ENCODE data around the gene MCAT. TPM values are rescaled to one million over a fixed set of nuclear protein-coding genes. Genes with fewer than 3 reads are reported as not detected.

MCAT gene
- total RNA-seq, 1 donor from 2014 or later, result 15.5 TPM

- ATAC-seq (no peak), DNase-seq (ENCODE audit: missing footprints) (no peak)
- intact Hi-C loops (cut with DNase I), result no loop called here
Observed at GRCh38 chr22:43174941-43175531, 31.8 kb upstream of the MCAT start.

- intact Hi-C loops (cut with DNase I), result no loop called here
- ATAC-seq, result no peak
- no peak for DNase-seq (ENCODE audit: missing footprints)
Observed at GRCh38 chr22:43173976-43174720, 30.9 kb upstream of the MCAT start.

DNA sequence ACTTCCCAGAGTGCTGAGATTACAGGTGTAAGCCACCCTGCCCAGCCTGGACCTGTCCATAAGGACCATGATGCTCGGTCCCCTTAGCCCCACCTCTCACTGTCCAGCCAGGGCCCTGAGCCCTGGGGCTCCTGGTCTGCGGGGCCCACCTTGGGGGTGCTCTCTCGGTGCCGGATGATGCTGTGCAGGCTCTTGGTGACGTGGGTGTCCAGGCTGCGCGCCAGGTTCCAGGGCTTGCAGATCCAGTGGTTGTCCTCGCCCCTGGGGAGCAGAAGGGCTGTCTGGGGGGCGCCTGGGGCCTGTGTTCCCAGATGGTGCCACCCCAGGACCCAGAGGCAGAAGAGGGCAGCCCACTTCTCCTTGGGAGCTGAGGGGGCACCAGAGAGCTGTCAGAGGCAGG lies 30.4 kb upstream of the MCAT start:
- intact Hi-C loops (cut with DNase I), result no loop called here
- ATAC-seq (no peak), DNase-seq (ENCODE audit: missing footprints) (no peak)

GRCh38 chr22:43172191-43172590 lies 29.0 kb upstream of the MCAT start:
- intact Hi-C loops (cut with DNase I), result no loop called here
- DNase-seq (ENCODE audit: missing footprints) (no peak), ATAC-seq (no peak)

DNA sequence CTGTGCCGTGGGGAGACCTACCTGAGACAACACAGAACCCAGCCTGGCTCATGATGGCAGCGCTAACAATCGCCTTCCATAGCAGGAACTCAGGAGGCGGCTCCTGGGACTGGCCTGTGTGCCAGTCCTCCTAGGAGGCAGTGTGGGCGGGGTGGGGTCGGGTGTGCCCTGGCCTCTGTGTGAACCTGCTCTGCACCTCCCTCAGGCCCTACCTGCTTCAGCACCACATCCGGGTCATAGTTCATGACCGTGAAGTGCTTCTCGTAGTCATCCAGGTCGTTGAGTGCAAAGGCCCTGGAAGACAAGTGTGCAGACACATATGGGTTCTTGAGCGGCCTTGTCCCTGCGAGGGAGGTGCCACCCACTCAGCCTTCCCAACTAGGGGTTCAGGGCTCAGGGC lies 28.4 kb upstream of the MCAT start:
- no peak for DNase-seq (ENCODE audit: missing footprints)
- intact Hi-C loops (cut with DNase I), result no loop called here

GRCh38 chr22:43171019-43171491 lies 27.9 kb upstream of the MCAT start:
- intact Hi-C loops (cut with DNase I), result no loop called here
- DNase-seq (ENCODE audit: missing footprints) (no peak), ATAC-seq (no peak)

More for the DNA sequence above, 28.4 kb upstream of the MCAT start:
- no peak for ATAC-seq

GRCh38 chr22:43170131-43170480 lies 26.9 kb upstream of the MCAT start:
- ATAC-seq, result no peak
- DNase-seq (ENCODE audit: missing footprints), result no peak
- intact Hi-C loops (cut with DNase I), result no loop called here

GRCh38 chr22:43169310-43170130 lies 26.3 kb upstream of the MCAT start:
- intact Hi-C loops (cut with DNase I), result no loop called here
- ATAC-seq (no peak), DNase-seq (ENCODE audit: missing footprints) (peak; percentile 28)

DNA sequence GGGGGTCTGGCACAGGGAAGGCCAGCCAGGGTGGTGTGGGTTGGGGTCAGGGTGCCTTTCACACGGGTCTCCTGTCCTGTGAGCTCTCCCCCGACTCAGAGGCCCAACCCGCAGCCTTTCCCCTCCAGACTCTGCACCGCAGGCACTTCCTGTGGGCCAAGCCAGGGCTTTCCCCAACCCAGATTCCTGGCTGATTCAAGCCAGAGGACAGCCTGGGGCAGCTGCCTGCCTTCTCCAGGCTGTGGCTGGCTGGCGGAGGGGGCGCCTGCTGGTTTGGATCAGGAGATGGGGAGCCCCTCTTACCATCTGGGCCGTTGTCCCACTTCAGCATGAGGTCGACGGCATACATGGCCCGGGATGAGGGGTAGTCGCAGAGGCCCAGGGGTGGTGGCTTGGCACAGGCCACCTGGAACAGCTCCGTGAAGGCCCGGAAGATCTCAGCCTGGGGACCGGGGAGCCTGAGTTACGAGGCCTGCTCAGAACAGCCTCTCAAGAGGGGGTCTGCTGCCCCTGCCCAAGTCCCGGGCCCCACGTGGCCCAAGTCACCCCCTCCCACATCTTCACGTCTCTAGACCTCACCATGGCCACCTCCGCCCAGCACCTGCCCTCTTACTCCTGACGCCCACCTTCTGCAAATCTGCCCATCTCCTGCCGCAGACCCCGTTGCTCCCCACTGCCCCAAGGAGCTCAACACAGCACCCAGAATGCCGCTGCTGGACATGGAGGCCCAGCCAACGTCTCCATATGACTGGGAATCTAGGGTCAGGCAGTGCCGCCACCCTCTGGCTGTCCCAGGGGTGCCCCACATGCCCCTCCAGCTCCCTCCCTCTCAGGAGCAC lies 25.5 kb upstream of the MCAT start:
- intact Hi-C loops (cut with DNase I), result no loop called here
- ATAC-seq, result no peak
- DNase-seq (ENCODE audit: missing footprints), result peak; percentile 66

- no peak for ATAC-seq
- intact Hi-C loops (cut with DNase I), result no loop called here
- peak; percentile 43 for DNase-seq (ENCODE audit: missing footprints)
Observed at GRCh38 chr22:43167001-43167589, 23.9 kb upstream of the MCAT start.

GRCh38 chr22:43166132-43166930 lies 23.1 kb upstream of the MCAT start:
- peak; percentile 15 for DNase-seq (ENCODE audit: missing footprints)
- intact Hi-C loops (cut with DNase I), result no loop called here
- no peak for ATAC-seq

DNA sequence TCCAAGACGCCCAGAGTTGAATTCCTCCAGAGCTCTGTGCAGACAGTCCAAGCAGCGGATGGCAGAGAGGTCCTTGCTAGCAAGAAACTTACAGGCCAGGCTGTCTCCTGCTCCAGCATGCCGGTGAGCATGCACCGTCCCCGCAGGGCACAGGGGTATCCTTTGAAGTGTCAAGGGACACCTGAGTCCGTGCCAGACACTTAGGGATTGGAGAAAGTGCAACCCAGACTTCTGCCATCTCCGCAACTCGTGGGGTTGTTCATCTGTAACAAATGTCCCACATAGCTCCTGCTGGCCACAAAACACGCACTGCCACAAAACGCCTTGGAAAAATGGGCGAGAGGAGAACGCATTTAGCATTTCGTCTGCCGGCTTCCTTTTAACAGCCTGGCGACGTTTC lies 21.4 kb upstream of the MCAT start:
- DNase-seq (ENCODE audit: missing footprints) (peak; percentile 39), ATAC-seq (no peak)
- intact Hi-C loops (cut with DNase I), result no loop called here

- intact Hi-C loops (cut with DNase I), result no loop called here
- DNase-seq (ENCODE audit: missing footprints) (no peak), ATAC-seq (no peak)
Observed at GRCh38 chr22:43163241-43163795, 20.1 kb upstream of the MCAT start.

GRCh38 chr22:43162412-43163150 lies 19.4 kb upstream of the MCAT start:
- no peak for ATAC-seq
- intact Hi-C loops (cut with DNase I), result no loop called here
- no peak for DNase-seq (ENCODE audit: missing footprints)

DNA sequence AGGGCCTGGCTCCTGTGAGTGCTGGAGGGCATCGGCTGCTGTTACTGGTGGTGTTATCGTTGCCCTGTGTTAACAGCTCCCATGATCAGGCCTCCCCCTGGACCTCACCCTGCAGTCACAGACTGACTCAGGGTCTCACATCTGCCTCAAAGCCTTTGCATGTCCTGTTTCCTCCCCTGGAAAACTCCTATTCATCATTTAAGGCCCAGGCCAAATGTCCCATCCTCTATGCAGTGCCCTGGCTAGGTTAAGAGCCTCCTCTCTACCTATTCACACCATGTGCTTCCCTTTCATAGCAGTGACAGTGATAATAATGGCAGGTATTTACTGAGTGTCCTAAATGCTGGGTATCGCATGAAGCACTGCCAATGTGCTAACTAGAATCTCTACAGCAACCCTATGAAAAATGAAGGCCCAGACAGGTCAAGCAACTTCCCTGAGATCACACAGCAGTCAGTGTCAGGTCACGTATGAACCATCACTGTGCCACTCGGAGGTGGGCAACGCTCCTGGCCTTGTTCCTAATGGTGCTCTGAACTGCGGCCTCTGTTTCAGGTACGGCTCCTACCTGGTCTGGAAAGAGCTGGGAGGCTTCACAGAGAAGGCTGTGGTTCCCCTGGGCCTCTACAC lies 17.4 kb upstream of the MCAT start:
- ATAC-seq, result no peak

DNA sequence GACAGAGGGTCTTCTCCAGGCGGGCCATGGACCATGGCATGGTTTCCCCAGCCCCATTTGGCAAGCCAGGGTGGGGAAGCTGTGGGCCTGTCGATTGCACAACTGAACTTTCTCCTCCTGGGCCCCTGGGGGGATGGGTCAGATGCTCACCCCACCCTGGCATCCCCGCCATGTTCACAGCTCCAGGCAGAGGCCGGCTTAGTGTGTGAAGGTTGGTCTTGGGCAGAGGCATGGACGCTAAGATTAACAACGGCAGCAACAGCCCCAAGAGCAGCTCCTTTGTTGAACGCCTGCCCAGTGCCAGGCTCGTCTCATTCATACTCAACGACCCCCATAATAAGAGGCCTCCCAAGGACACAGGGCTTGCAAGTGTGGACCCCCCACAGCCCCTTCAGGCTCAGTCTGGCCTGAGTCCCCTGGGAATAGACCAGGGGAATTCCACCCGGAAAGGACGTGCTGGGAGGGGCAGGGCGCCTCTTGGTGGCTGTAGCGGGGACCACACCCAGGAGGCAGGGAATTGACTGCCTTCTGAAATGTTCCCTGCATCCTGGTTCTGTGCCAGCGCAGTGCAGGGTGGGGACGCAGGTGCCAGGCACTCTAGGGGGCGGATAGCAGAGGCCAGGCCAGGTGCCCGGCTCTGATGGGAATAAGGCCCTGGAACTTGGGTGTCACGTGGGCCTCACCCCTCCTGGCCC lies 16.4 kb upstream of the MCAT start:
- intact Hi-C loops (cut with DNase I), result no loop called here
- ATAC-seq, result peak; percentile 1
- no peak for DNase-seq (ENCODE audit: missing footprints)

More for the DNA sequence above, 17.4 kb upstream of the MCAT start:
- intact Hi-C loops (cut with DNase I), result no loop called here
- no peak for DNase-seq (ENCODE audit: missing footprints)
